SK-N-SH treated with all-trans-retinoic acid at 6 μM for 48 hours (cell line): ENCODE measurements around the gene DCN.

ENCODE experiments used
- ARNTL ChIP-seq: fragments of 450-650 bp; formaldehyde crosslinking; IDR thresholded peaks from 2 replicates; pipeline ENCODE4 v1.5.0; 2020; ENCODE audit warnings: low read depth, mild to moderate bottlenecking, moderate library complexity, borderline replicate concordance
- BACH2 ChIP-seq: fragments of 250-450 bp; sonication (Bioruptor Pico); IDR thresholded peaks from 2 replicates; pipeline ENCODE4 v1.9.0; 2021; ENCODE audit warnings: mild to moderate bottlenecking, borderline replicate concordance
- CSDC2 ChIP-seq: fragments of 250-450 bp; sonication (Bioruptor Pico); IDR thresholded peaks from 2 replicates; pipeline ENCODE4 v1.5.0; 2020; ENCODE audit warnings: mild to moderate bottlenecking, moderate library complexity
- PPARA ChIP-seq: fragments of 250-450 bp; sonication (Bioruptor Pico); IDR thresholded peaks from 2 replicates; pipeline ENCODE4 v1.5.0; 2020; ENCODE audit warnings: mild to moderate bottlenecking, borderline replicate concordance
- TCF4 ChIP-seq: fragments of 250-450 bp; sonication (Bioruptor Pico); IDR thresholded peaks from 2 replicates; pipeline ENCODE4 v1.8.0; 2021; ENCODE audit warnings: mild to moderate bottlenecking, moderate library complexity, borderline replicate concordance
- ZFP3 ChIP-seq: fragments of 250-450 bp; sonication (Bioruptor Pico); IDR thresholded peaks from 2 replicates; pipeline ENCODE4 v1.5.0; 2020; ENCODE audit warnings: mild to moderate bottlenecking, moderate library complexity
- ZFP30 ChIP-seq: fragments of 450-650 bp; formaldehyde crosslinking; IDR thresholded peaks from 2 replicates; pipeline ENCODE4 v1.5.0; 2022; ENCODE audit warnings: mild to moderate bottlenecking, moderate library complexity
- TF ChIP-seq, protein P1 (sequence below): fragments of 250-450 bp; sonication (Bioruptor Pico); IDR thresholded peaks from 2 replicates; pipeline ENCODE4 v1.5.1; 2021; ENCODE audit warnings: mild to moderate bottlenecking, moderate library complexity

DNA sequence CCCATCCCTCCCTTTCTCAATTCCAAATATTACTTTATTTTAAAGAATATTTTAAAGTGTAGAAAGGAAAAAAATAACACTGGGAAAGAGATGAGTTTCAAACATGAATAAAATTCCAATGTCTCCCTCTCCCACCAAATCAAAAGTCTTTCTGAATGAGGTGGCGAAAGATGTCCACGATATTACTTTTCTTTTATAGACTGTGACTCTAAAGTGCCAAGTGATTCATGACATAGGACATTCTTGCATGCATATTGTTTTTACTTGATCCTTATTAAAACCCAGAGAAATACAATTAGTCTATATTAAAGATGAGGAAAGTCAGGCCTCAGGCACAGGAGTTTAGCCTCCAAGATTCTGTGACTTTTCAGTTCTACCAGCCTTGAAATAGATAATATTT is 55.3 kb downstream of the DCN start:
- TF ChIP-seq, protein P1, sequence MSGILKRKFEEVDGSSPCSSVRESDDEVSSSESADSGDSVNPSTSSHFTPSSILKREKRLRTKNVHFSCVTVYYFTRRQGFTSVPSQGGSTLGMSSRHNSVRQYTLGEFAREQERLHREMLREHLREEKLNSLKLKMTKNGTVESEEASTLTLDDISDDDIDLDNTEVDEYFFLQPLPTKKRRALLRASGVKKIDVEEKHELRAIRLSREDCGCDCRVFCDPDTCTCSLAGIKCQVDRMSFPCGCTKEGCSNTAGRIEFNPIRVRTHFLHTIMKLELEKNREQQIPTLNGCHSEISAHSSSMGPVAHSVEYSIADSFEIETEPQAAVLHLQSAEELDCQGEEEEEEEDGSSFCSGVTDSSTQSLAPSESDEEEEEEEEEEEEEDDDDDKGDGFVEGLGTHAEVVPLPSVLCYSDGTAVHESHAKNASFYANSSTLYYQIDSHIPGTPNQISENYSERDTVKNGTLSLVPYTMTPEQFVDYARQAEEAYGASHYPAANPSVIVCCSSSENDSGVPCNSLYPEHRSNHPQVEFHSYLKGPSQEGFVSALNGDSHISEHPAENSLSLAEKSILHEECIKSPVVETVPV (CRISPR knock-in tag), result no peak
- TF ChIP-seq BACH2 (CRISPR knock-in tag) (no peak), ZFP30 (no peak), ARNTL (CRISPR knock-in tag) (no peak), TCF4 (CRISPR knock-in tag) (no peak), CSDC2 (CRISPR knock-in tag) (no peak), PPARA (CRISPR knock-in tag) (no peak), ZFP3 (CRISPR knock-in tag) (no peak)
